ENCODE measurements around the gene FOSB.
A peak's percentile ranks its signal among the peaks of the same experiment; 100 is the strongest.

The FOSB gene

GRCh38 chr19:45464852-45465441 lies 2.8 kb upstream of the FOSB start:
- no peak for DNase-seq

- DNase-seq: no peak
These were observed 711 bp upstream of the FOSB start for GRCh38 chr19:45467115-45467455.

GRCh38 chr19:45468159-45468651 lies 409 bp downstream of the FOSB start:
- no peak for DNase-seq

GRCh38 chr19:45468803-45469131 lies 971 bp downstream of the FOSB start:
- DNase-seq: no peak

GRCh38 chr19:45469132-45469944 lies 1.5 kb downstream of the FOSB start:
- DNase-seq: peak; percentile 92

DNA sequence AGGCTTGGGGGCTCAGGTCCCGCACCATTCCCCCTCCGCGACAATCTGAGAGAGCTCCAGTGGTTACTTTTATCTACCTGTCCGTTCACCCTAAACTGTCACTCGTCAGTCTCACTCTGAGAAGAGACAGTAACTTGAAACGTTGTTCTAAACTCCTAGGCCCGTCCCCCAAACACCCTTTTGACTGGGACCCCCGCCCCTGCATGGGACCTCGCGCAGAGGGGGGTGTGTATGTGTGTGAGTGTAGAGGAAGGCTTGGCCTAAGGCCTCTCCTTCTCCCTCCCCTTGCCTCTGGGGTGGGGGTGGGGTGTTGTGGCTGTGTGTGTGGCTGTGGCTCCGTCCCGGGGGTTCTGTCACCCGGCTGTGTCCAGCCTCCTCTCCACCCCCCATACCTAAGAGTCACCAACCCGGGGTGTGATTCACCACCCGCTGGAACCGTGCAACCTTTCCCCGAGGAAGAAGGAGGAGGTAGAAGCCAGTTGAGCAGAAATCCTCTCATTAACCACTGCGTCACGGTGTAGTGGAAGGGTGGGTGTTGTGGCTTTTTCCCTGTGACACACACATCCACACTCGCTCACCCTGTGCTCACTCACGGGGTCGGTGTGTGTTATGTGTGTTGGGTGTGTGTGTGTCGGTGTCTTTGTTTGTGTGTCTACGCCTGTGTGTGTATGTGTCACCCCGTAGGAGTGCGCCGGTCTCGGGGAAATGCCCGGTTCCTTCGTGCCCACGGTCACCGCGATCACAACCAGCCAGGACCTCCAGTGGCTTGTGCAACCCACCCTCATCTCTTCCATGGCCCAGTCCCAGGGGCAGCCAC lies 2.4 kb downstream of the FOSB start:
- no peak for DNase-seq

DNA sequence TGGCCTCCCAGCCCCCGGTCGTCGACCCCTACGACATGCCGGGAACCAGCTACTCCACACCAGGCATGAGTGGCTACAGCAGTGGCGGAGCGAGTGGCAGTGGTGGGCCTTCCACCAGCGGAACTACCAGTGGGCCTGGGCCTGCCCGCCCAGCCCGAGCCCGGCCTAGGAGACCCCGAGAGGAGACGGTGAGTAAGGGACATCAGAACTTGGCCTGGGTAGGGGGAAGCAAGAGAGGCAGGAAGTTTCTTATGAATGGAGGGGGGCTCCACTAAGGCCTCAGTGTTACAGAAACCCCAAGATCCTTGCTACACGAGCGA lies 2.9 kb downstream of the FOSB start:
- no peak for DNase-seq

GRCh38 chr19:45471111-45471930 lies 3.5 kb downstream of the FOSB start:
- no peak for DNase-seq

DNA sequence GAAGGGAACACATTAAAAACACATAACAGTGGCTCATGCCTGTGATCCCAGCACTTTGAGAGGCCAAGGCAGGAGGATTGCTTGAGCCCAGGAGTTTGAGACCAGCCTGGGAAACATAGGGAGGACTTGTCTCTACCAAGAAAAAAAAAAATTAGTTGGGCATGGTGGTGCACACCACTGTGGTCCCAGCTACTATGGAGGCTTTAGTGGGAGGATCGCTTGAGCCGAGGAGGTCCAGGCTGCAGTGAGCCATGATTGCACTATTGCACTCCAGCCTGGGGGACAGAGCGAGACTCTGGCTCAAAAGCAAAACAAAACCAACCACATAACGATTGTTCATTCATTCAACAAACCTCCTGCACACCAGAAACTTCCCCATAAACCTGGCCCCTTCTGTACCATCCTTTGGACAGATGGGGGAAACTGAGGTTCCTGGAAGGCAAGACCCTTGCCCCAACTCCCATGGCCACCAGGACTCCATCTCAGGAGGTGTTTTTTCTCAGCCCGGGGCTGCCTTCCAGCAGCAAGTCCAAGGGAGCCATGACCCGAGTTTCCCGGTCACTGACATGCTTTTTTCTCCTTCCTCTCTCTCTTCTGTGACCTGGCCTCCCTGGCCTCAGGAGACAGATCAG lies 4.3 kb downstream of the FOSB start:
- DNase-seq: no peak

DNA sequence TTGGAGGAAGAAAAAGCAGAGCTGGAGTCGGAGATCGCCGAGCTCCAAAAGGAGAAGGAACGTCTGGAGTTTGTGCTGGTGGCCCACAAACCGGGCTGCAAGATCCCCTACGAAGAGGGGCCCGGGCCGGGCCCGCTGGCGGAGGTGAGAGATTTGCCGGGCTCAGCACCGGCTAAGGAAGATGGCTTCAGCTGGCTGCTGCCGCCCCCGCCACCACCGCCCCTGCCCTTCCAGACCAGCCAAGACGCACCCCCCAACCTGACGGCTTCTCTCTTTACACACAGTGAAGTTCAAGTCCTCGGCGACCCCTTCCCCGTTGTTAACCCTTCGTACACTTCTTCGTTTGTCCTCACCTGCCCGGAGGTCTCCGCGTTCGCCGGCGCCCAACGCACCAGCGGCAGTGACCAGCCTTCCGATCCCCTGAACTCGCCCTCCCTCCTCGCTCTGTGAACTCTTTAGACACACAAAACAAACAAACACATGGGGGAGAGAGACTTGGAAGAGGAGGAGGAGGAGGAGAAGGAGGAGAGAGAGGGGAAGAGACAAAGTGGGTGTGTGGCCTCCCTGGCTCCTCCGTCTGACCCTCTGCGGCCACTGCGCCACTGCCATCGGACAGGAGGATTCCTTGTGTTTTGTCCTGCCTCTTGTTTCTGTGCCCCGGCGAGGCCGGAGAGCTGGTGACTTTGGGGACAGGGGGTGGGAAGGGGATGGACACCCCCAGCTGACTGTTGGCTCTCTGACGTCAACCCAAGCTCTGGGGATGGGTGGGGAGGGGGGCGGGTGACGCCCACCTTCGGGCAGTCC lies 5.0 kb downstream of the FOSB start:
- DNase-seq: peak; percentile 72

DNA sequence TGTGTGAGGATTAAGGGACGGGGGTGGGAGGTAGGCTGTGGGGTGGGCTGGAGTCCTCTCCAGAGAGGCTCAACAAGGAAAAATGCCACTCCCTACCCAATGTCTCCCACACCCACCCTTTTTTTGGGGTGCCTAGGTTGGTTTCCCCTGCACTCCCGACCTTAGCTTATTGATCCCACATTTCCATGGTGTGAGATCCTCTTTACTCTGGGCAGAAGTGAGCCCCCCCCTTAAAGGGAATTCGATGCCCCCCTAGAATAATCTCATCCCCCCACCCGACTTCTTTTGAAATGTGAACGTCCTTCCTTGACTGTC lies 5.5 kb downstream of the FOSB start:
- DNase-seq: no peak

- DNase-seq: no peak
These were observed 6.1 kb downstream of the FOSB start for GRCh38 chr19:45473682-45474605.

DNA sequence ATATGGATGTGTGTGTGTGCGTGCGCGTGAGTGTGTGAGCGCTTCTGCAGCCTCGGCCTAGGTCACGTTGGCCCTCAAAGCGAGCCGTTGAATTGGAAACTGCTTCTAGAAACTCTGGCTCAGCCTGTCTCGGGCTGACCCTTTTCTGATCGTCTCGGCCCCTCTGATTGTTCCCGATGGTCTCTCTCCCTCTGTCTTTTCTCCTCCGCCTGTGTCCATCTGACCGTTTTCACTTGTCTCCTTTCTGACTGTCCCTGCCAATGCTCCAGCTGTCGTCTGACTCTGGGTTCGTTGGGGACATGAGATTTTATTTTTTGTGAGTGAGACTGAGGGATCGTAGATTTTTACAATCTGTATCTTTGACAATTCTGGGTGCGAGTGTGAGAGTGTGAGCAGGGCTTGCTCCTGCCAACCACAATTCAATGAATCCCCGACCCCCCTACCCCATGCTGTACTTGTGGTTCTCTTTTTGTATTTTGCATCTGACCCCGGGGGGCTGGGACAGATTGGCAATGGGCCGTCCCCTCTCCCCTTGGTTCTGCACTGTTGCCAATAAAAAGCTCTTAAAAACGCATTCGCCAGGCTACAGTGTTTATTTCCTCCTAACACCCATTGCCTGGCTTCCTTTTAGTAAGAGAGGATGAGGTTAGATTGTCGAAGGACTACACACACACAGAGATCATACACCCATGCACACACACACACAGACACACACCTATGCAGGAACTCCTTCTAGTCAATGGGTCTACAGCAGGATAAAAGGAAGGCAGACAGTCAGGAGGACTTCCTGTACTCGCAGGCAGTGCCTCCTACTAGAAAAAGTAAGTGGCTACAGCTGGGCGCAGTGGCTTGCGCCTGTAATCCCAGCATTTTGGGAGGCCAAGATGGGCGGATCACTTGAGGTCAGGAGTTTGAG lies 7.1 kb downstream of the FOSB start:
- no peak for DNase-seq

DNA sequence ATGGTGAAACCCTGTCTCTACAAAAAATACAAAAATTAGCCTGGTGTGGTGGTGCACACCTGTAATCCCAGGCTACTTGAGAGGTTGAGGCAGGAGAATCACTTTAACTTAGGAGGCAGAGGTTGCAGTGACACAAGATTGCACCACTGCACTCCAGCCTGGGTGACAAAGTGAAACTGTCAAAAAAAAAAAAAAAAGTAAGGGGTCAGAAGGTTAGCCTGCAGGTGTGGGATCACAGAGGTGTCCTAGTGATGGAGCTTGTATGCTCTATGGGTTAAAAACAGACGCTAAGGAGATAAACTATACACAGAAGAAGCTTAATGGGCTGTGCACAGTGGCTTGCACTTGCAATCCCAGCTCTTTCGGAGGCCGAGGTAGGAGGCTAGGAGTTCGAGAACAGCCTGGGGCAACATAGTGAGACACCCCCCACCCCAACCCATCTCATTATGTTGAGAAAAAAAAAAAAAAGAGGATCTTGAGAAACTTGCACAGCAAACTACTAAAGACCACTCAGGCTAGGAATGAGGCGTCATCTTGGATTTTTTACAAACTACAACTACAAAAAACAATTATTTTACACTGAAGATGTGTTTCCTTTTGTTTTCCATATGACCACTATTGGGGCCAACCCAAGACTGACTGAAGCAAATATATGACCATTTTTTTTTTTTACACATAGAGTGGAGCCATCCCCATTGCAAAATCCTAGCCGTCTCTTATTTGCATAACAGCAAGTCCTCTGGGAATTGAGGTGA lies 7.9 kb downstream of the FOSB start:
- DNase-seq: no peak

DNA sequence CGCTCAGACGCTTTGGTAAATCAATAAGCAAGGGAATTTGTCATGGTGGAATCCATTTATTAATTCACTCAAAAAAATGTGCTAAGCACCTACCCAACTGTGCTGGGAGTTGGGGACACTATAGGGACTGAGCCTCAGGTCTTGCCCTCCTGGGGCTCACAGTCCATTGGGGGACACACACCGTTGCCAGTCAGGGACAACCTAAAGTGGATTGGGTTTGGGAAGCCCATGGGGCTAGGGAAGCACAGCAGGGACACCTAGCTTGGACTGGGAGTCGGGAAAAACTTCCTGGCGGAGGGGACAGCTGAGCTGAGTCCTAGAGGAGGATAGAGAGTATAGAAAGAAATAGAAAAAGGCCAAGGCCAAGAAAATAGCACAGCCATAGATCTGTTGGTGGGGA lies 8.5 kb downstream of the FOSB start:
- no peak for DNase-seq

GRCh38 chr19:45477186-45477585 lies 9.4 kb downstream of the FOSB start:
- DNase-seq: no peak

DNA sequence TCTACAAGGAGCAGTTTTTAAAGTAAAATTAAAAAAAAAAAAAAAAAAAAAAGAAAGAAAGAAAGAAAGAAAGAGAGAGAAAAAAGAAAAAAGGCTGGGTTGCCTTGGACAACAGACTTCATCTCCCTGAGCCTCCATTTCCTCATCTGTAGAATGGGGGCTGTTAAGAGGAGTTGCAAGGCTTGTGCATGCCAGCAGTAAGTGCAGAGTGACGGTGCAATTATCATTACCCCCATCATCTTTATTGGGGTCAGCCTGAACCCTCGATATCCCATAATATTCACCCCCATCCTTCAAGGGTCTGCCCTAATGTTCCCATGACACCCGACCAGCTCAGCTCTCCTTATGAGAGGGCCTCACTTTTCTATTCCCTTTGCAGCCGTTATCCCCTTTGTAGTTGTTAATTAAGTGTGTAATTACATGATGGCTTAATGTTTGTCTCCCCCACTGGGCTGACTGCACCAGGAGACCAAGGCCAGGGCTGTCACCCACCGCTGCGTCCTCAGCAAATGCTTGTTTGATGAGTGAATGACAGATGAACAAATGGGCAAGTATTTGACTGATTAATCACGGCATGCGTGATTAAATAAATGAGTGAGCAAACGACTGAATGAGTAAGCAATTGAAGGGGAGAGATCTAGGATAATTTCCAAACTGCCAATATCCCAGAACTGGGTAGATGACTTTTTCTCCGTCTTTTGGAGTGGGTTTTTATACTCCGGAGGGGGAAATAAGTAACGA lies 10.1 kb downstream of the FOSB start:
- peak; percentile 51 for DNase-seq

All from right kidney (tissue), 1 donor.